Neural crest cell (in vitro differentiated cells): ENCODE data around the gene PRXL2B. TPM values are rescaled to one million over a fixed set of nuclear protein-coding genes. Genes with fewer than 3 reads are reported as not detected.

Experiments used
- DNase-seq: peaks from one replicate; pipeline ENCODE4 v3.0.0; 2021; ENCODE audit warnings: low read depth, mixed read lengths, low spot score
- H3K27ac Mint-ChIP-seq: one replicate; pipeline ENCODE4 v1.8.0; 2021; ENCODE audit warnings: mild to moderate bottlenecking, mixed read lengths; ENCODE audit not compliant: unreplicated experiment
- H3K27me3 Mint-ChIP-seq: 2 replicates; pipeline ENCODE4 v1.8.0; 2021; ENCODE audit warnings: low read depth, mild to moderate bottlenecking, mixed read lengths
- H3K36me3 Mint-ChIP-seq: 2 replicates; pipeline ENCODE4 v1.8.0; 2021; ENCODE audit warnings: low read depth, mild to moderate bottlenecking, mixed read lengths
- H3K4me1 Mint-ChIP-seq: 2 replicates; pipeline ENCODE4 v1.8.0; 2021; ENCODE audit warnings: mixed read lengths
- H3K4me3 Mint-ChIP-seq: one replicate; pipeline ENCODE4 v1.8.0; 2021; ENCODE audit warnings: mild to moderate bottlenecking, mixed read lengths
- H3K9me3 Mint-ChIP-seq: 2 replicates; pipeline ENCODE4 v1.8.0; 2021; ENCODE audit warnings: mixed read lengths
- total RNA-seq: library from RNA; stranded (reverse); gene quantifications from 2 replicates; pipeline ENCODE4 v1.2.1, GENCODE V29; 2021
- TF ChIP-seq, protein P1 (sequence below): fragments of 200-600 bp; sonication (generic); conservative IDR thresholded peaks from 2 replicates; pipeline ENCODE4 v1.5.0; 2021; ENCODE audit warnings: antibody characterized with exemption, mild to moderate bottlenecking

The PRXL2B gene
- total RNA-seq, 1 donor from 2014 or later = 51.3 TPM

DNA sequence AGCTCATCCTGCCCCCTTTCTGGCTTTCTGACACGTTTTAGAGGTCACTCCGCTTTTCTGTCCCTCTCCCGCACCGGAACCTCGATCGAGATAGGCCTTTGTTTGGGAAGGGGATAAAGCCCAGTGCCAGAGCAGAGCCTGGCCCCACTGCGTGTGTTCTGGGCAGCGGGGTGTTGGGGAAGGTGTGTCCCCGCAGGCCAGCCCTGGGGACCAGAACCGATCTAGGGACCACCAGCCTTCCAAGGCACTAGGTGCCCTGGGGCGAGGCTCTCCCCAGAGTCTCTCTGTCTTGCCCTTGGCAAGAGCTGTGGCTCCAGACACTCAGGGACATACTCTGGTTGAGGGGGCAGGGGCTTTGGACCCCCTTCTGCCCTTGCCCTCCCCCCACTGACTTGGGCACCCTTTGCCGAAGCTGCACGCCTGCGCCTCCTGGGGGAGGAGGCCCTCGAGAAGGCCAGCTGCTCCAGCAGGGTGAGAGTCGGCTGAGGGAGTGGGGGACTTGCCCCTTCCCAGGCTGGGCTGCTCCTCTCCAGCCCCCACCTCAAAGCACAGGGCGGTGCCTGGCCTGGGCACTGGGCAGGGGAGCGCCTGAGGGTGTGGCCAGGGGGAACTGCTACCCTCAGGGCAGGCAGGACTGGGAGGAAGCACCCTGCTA lies 16.4 kb downstream of the PRXL2B start:
- Mint-ChIP-seq H3K4me3 (no peak overlapping the region), H3K27me3 (peaks cover 13% of the 10 kb centered on the region), H3K4me1 (no peaks in the 10 kb centered on the region), H3K9me3 (peaks cover 4% of the 10 kb centered on the region), H3K36me3 (no peaks in the 10 kb centered on the region), H3K27ac (peak overlapping the region; percentile 43)
- TF ChIP-seq, protein P1, sequence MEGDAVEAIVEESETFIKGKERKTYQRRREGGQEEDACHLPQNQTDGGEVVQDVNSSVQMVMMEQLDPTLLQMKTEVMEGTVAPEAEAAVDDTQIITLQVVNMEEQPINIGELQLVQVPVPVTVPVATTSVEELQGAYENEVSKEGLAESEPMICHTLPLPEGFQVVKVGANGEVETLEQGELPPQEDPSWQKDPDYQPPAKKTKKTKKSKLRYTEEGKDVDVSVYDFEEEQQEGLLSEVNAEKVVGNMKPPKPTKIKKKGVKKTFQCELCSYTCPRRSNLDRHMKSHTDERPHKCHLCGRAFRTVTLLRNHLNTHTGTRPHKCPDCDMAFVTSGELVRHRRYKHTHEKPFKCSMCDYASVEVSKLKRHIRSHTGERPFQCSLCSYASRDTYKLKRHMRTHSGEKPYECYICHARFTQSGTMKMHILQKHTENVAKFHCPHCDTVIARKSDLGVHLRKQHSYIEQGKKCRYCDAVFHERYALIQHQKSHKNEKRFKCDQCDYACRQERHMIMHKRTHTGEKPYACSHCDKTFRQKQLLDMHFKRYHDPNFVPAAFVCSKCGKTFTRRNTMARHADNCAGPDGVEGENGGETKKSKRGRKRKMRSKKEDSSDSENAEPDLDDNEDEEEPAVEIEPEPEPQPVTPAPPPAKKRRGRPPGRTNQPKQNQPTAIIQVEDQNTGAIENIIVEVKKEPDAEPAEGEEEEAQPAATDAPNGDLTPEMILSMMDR = no peak
- DNase-seq = no peak

DNA sequence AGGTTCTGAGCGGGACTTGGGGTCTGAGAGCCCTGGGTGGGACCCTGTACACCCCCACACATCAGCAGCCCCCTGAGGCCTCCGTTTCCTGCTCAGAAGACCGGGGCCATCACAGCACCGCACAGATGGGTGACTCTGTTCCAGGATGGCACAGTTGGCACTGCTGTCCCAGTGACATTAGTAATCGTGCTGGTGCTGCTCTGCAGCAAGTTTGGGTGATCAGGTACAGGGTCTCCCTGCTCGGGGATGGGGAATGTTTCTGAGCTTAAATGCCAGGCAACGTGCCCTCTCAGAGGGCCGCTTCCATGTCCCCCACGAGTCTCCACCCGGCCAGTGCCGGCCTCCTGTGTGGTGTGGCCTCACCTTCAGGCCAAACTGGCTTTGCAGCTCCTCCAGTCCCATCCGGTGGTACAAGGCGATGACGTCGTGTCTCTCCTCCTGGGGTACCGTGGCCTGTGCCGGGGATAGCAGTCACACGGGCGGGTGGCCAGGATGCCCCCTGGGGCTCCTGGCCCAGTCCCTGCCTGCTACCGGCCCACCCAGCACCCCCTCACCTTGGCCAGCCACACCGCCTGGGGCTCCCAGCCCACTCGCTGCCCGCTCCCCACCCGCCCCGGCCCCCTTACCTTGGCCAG lies 17.1 kb downstream of the PRXL2B start:
- peak overlapping the region; percentile 19 for H3K27ac Mint-ChIP-seq
- peaks cover 1% of the 10 kb centered on the region for H3K9me3 Mint-ChIP-seq
- no peak for DNase-seq
- TF ChIP-seq, protein P1 = no peak
- H3K27me3 Mint-ChIP-seq = peaks cover 11% of the 10 kb centered on the region
- no peaks in the 10 kb centered on the region for H3K36me3 Mint-ChIP-seq
- H3K4me3 Mint-ChIP-seq = no peak overlapping the region
- H3K4me1 Mint-ChIP-seq = no peaks in the 10 kb centered on the region

DNA sequence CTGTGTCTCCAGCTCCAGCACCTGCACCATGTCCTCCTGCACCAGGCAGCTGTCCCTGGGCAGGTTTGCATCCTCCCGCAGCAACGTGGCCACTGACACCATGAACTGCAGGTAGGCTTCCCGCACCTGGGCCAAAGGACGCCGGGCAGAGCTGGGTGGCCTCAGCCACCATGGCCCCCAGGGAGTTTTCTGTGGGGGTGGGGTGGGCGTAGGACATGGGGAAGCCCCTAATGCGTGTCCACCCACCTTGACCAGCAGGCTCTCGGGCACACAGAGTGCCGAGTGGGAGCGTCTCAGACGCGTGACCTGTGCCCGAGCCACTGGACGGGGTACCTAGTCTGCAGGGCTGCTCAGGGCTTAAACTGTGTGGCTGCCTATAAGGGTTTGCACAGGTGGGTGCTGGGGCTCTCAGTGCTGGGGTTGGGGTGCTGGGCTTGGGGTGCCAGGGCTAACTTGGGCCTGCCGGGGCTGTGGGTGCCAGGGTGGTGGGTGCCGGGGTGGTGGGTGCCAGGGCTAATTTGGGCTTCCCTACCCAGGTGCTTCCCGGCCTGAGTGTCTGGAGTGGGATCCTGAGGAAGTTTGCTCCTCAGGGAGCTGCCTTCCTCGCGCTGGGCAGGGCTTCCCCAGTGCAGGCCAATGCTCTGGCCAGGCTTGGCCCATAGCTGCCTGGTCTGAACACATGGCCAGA lies 17.7 kb downstream of the PRXL2B start:
- DNase-seq = no peak
- H3K27ac Mint-ChIP-seq = no peak overlapping the region
- no peaks in the 10 kb centered on the region for H3K4me1 Mint-ChIP-seq
- H3K36me3 Mint-ChIP-seq = no peaks in the 10 kb centered on the region
- peaks cover 10% of the 10 kb centered on the region for H3K27me3 Mint-ChIP-seq
- TF ChIP-seq, protein P1 = no peak
- H3K4me3 Mint-ChIP-seq = no peak overlapping the region
- no peaks in the 10 kb centered on the region for H3K9me3 Mint-ChIP-seq

DNA sequence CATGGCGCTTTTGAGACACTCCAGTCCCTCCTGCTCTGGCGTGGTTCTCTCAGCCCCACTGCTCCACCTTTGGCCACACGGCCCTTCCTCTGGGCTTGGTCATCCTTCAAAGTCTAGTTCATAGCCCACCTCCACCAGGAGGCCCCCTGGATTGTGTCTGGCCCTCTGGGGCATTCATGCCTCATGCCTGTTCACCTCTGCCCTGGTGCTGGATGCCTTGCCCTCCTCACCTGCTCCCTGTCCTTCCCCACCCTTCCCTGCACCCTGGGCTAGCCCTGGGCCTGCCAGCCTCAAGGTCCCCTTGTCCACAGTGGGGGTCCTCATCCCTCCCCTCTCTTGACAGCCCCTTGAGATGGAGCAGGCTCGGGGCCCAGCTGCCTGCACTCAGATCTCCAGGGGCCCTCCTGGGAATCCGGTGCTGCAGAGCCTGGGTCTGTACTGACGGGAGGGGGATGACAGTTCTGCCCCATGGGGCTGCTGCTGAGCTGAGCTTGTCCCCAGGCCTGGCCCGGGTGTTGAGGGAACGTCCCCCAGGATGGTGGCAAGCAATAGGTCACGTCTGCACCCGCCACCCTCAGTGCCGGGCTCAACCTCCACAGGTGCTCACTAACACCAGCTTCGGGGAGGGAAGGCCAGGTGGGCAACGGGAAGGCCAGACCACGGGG lies 18.4 kb downstream of the PRXL2B start:
- H3K4me1 Mint-ChIP-seq = no peaks in the 10 kb centered on the region
- no peak overlapping the region for H3K27ac Mint-ChIP-seq
- no peak for DNase-seq
- H3K36me3 Mint-ChIP-seq = no peaks in the 10 kb centered on the region
- no peak overlapping the region for H3K4me3 Mint-ChIP-seq
- TF ChIP-seq, protein P1 = no peak
- peaks cover 12% of the 10 kb centered on the region for H3K27me3 Mint-ChIP-seq
- H3K9me3 Mint-ChIP-seq = no peaks in the 10 kb centered on the region

DNA sequence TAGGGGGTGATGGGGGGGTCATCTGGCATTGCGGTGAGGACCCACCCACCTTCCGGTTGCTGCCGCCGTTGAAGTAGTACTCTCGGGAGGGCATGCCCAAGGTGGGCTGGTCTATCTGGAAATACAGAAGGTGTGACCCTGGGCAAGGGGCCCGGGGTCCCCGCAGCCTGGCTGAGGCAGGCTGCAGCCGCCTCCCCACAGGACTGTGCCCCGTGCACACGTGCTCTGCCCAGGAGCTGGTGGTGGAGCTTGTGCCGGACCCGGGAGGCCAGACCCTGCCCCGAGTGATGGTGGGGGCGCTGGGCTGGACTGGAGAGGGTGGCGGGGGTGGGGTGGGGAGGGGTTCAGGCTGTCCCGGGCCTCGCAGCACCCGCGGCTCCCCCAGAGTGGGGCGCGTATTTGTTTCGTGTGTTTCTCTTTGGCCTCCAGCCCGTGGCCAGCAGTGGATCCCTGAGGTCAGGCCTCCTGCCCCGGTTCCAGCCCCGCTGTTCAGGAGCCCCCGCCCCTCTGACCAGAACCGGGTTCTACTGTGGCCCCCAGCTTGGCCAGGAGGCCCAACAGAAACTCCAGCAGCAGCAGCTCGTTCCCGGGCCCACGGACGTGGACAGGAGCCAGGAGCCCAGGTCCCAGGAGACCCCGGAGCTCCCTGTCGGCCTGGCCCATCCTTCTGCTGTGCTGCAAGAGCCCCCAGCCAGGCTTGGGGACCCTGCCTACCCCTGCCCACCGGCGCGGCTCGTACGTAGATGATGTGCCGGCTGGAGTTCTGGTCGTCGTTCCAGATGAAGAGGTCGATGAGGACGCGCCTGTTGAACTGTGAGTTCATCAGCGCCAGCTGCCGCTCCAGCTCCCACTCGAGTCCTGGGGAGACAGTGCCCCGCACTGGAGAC lies 19.2 kb downstream of the PRXL2B start:
- Mint-ChIP-seq H3K27ac (no peak overlapping the region), H3K4me1 (no peaks in the 10 kb centered on the region), H3K9me3 (no peaks in the 10 kb centered on the region), H3K4me3 (no peak overlapping the region), H3K27me3 (peaks cover 12% of the 10 kb centered on the region), H3K36me3 (no peaks in the 10 kb centered on the region)
- TF ChIP-seq, protein P1 = no peak
- no peak for DNase-seq
